WERI-Rb-1 (cell line): ENCODE measurements around the gene SLC39A2.
"Not testable (repeated sequence)": the region's sequence is repeated elsewhere in the genome, so short reads cannot be mapped to it uniquely, and the experiment has no call there.

Experiments used
- DNase-seq: peaks from one replicate; pipeline ENCODE4 v3.0.0-alpha.2; 2020
- H3K27ac ChIP-seq: fragments of 250-450 bp; sonication (Bioruptor Pico); 2 replicates; pipeline ENCODE4 v1.5.1; 2020; ENCODE audit warnings: mild to moderate bottlenecking, moderate library complexity
- H3K27me3 ChIP-seq: fragments of 250-450 bp; sonication (Bioruptor Pico); 2 replicates; pipeline ENCODE4 v1.5.1; 2021; ENCODE audit warnings: mild to moderate bottlenecking, low read depth, moderate library complexity; ENCODE audit not compliant: insufficient read depth, severe bottlenecking
- H3K36me3 ChIP-seq: fragments of 250-450 bp; sonication (Bioruptor Pico); 2 replicates; pipeline ENCODE4 v1.5.1; 2020; ENCODE audit warnings: mild to moderate bottlenecking, moderate library complexity
- H3K4me3 ChIP-seq: 2 replicates; pipeline ENCODE4 v1.5.1; 2011; ENCODE audit warnings: low read depth, mild to moderate bottlenecking, control low read depth, low read length
- H3K9me3 ChIP-seq: fragments of 250-450 bp; sonication (Bioruptor Pico); 2 replicates; pipeline ENCODE4 v1.5.1; 2021; ENCODE audit warnings: mild to moderate bottlenecking, moderate library complexity; ENCODE audit not compliant: severe bottlenecking
- TF ChIP-seq, protein P1 (sequence below): IDR thresholded peaks from 2 replicates; pipeline ENCODE4 v1.5.1; 2011; ENCODE audit warnings: low read depth, mild to moderate bottlenecking, control low read depth, inconsistent platforms, low read length

Gene SLC39A2, protein sequence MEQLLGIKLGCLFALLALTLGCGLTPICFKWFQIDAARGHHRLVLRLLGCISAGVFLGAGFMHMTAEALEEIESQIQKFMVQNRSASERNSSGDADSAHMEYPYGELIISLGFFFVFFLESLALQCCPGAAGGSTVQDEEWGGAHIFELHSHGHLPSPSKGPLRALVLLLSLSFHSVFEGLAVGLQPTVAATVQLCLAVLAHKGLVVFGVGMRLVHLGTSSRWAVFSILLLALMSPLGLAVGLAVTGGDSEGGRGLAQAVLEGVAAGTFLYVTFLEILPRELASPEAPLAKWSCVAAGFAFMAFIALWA

DNA sequence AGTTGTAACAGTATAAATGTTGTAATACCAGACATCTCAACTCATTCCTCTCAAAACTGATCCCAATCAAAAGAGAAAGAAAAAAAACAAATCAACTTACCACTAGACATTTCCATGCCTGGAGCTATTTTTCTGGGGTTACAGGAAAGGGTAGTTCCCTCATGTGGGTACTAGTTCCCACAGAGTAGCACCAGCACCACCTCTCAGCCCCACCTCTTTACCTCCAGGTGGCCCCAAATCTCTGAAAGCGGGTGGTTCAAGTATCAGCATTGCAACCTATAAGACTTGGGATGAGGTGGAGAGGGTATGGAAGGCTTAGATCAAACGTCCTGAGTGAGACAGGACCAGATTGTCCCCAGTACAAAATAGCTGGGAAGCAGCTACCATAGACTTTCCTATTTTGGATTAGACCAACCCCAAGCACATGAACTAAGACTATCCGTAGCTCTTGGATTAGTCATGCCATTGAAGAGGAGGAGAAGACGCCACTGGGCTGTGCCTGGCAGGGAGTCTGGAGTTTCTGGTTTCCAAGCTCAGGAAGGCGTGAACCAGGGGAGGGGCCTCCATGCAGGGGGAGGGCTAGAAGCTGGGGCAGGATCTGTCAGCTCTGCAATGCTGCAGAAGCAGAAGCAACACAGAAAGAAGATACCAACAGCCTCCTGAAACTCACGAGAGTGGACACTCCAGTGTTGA, at the start of gene SLC39A2:
TSS of gene SLC39A2 (plus strand) at position 620 of the 693 bp plus-strand sequence. CDS start 154 bp downstream, outside the sequence.
- H3K36me3 ChIP-seq, result peaks cover 35% of the 10 kb centered on the region
- H3K9me3 ChIP-seq, result no peaks in the 10 kb centered on the region
- no peak within 1 kb of the TSS for H3K4me3 ChIP-seq
- no peak for DNase-seq
- H3K27ac ChIP-seq, result no peak within 1 kb of the TSS
- TF ChIP-seq, protein P1, sequence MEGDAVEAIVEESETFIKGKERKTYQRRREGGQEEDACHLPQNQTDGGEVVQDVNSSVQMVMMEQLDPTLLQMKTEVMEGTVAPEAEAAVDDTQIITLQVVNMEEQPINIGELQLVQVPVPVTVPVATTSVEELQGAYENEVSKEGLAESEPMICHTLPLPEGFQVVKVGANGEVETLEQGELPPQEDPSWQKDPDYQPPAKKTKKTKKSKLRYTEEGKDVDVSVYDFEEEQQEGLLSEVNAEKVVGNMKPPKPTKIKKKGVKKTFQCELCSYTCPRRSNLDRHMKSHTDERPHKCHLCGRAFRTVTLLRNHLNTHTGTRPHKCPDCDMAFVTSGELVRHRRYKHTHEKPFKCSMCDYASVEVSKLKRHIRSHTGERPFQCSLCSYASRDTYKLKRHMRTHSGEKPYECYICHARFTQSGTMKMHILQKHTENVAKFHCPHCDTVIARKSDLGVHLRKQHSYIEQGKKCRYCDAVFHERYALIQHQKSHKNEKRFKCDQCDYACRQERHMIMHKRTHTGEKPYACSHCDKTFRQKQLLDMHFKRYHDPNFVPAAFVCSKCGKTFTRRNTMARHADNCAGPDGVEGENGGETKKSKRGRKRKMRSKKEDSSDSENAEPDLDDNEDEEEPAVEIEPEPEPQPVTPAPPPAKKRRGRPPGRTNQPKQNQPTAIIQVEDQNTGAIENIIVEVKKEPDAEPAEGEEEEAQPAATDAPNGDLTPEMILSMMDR, result no peak
- H3K27me3 ChIP-seq, result no peaks in the 10 kb centered on the region

DNA sequence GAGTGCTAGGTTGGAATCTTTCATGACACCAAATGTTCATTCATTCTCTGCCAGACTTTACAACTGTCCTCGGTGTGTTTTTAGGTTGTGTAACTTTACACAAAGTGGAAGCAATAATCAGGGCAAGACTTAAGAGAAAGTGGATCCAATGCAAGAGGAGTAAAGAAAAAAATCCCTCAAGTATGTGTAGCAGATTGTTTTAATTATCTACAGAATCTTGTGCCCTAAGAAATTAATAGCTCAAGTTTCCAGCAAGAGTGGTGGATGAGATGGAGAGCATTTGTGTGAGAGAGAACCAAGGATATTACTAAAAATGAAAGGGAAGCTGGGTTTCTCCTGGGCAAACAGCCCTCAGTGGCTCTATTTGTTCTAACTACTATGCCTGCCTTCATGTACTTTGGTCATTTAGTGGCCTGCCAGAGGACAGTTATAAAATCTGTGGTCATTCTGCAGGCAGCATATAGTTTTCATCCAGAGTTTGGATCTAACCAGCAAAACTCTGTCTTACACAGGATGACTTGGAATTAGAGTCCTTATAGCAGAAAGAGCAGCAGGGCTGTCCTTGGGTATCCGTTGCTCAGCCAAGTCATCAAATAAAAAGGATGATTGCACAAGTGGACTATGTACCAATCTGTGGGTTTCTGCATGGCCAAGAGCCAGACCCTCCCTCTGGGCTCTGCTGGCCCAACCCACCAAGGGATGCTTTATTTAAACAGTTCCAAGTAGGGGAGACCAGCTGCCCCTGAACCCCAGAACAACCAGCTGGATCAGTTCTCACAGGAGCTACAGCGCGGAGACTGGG, 44.2 kb upstream of the SLC39A2 start, which contains the start of gene RNASE2:
TSS of gene RNASE2 (plus strand) at position 752 of the 802 bp plus-strand sequence. CDS start 285 bp downstream, outside the sequence.
- not testable (repeated sequence) for H3K4me3 ChIP-seq, H3K9me3 ChIP-seq, DNase-seq, H3K36me3 ChIP-seq, H3K27ac ChIP-seq
- H3K27me3 ChIP-seq, result peaks cover 53% of the 10 kb centered on the region

DNA sequence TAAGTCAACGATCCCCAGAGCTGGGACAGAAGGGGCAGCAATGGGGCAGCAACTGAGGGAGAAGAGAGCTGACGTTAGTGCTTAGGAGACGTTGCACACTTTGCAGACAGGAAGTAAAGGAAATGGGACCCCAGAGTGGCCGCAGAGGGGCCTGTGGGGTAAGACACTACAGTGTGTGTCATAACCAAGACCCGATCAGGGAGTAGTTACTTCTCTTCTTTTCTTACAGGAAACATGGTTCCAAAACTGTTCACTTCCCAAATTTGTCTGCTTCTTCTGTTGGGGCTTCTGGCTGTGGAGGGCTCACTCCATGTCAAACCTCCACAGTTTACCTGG, 43.6 kb upstream of the SLC39A2 start:
- not testable (repeated sequence) for DNase-seq, H3K9me3 ChIP-seq, H3K36me3 ChIP-seq, H3K4me3 ChIP-seq, H3K27ac ChIP-seq
- peaks cover 47% of the 10 kb centered on the region for H3K27me3 ChIP-seq

DNA sequence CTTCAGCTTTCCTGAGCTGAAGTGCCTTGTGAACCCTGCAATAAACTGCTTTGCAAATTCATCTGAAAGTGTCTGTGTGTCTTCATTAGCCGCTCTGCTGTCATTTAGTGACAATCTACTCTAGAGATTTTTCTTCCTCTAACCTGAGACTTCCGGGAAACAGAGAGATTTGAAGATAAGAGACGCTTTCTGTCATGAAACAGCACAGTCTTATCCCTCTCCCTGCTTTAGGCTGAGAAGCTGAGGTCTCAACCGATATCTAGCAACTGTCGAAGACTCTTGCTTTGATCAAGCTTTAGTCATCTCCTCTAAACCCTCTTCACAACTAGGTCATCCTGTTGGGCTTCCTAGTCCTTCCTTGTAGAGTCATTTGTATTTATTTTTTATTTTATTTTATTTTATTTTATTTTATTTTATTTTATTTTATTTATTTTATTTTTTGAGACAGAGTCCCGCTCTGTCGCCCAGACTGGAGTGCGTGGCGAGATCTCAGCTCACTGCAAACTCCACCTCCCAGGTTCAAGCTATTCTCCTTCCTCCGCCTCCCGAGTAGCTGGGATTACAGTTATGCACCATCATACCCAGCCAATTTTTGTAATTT, 42.6 kb upstream of the SLC39A2 start:
- Histone ChIP-seq H3K27me3 (peaks cover 38% of the 10 kb centered on the region), H3K4me3 (no peak overlapping the region), H3K27ac (no peak overlapping the region), H3K9me3 (peaks cover 4% of the 10 kb centered on the region), H3K36me3 (no peaks in the 10 kb centered on the region)
- TF ChIP-seq, protein P1, result no peak
- no peak for DNase-seq

DNA sequence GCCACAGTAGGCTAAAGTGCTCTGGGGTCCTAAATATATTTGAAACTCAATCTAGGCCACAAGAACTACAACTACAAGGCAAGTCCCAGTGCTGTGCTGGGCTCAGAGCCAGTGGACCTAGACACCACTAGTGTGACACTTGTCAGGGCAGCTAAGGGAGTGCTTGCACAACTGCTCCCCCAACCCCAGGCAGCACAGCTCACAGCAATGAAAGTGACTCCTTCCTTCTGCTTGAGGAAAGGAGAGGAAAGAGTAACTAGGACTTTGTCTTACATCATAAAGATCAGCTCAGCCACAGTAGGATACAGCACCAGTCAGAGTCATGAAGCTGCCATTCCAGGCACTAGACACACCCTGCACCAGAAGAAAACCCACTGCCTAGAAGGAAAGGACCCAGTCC, 40.1 kb upstream of the SLC39A2 start:
- H3K27me3 ChIP-seq, result peaks cover 24% of the 10 kb centered on the region
- not testable (repeated sequence) for H3K9me3 ChIP-seq, H3K4me3 ChIP-seq, H3K36me3 ChIP-seq, H3K27ac ChIP-seq, DNase-seq

DNA sequence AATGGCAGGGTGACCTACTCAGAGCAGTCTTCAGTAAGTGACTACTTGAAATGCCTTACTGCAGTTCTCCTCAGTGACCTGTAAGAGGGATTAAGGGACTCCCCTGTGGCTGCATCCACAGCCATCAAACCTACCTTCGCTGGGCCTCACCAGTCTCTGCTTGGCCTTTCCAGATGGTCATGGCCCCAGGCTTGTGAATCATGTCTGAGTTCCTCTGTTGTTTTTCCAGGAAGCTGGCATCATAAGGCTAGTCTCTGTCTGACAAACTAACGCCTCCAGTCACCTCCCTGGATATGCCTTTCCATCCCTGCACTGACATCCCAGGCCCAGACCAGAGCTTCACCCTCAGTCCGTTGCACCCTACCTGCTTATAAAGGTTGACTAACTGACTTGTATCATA, 29.8 kb upstream of the SLC39A2 start:
- no peaks in the 10 kb centered on the region for H3K27me3 ChIP-seq
- no peak overlapping the region for H3K4me3 ChIP-seq
- TF ChIP-seq, protein P1, result no peak
- no peaks in the 10 kb centered on the region for H3K36me3 ChIP-seq
- no peaks in the 10 kb centered on the region for H3K9me3 ChIP-seq
- H3K27ac ChIP-seq, result no peak overlapping the region
- DNase-seq, result peak; percentile 35

DNA sequence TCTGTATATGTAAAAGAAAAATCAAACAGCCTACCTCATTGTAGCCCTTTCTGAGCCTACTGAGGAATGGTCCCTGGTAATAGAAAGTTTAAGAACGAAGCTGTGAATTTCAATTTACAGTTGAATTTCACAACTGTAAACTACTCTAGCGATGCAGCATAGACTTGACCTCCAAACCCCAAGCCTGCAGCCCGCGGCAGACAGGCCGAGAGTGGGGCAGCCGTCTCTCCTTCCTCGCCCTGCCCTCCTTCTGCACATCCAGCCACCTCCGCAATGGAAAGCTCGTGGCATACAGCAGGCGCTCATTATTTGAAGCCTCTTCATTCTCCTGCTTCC, 28.5 kb upstream of the SLC39A2 start:
- H3K36me3 ChIP-seq, result no peaks in the 10 kb centered on the region
- DNase-seq, result no peak
- peak overlapping the region; percentile 78 for H3K4me3 ChIP-seq
- H3K27me3 ChIP-seq, result no peaks in the 10 kb centered on the region
- H3K27ac ChIP-seq, result peak overlapping the region; percentile 66; the same call in 1 of the 2 replicates
- TF ChIP-seq, protein P1, result no peak
- no peaks in the 10 kb centered on the region for H3K9me3 ChIP-seq
